Panc1 (cell line): ENCODE results near the gene EXOC5. TPM values are rescaled to one million over a fixed set of nuclear protein-coding genes. Genes with fewer than 3 reads are reported as not detected.

ENCODE experiments used
- ATAC-seq: fragments of 200-7000 bp; cut with Tn5 transposase; 2 replicates; pipeline ENCODE4 v1.9.1; 2020; ENCODE audit warnings: mild to moderate bottlenecking, moderate library complexity
- BruUV-seq: library from RNA; stranded (reverse); fragments of 400-500 nt; replicated peaks from 2 replicates; lab custom pipeline; 2021; lab: Mats Ljungman, UMichigan
- CTCF ChIA-PET: fragments of 300-600 bp; sonication (Branson Sonifier 250); formaldehyde crosslinking; loops from one replicate; lab custom pipeline; 2022; ENCODE audit warnings: antibody characterized with exemption; lab: Charles Lee
- POLR2A ChIA-PET: fragments of 300-600 bp; sonication (Branson Sonifier 250); formaldehyde crosslinking; loops from one replicate; lab custom pipeline; 2022; ENCODE audit warnings: antibody characterized with exemption; lab: Charles Lee
- DNase-seq: peaks from one replicate; pipeline ENCODE4 v3.0.0-alpha.2; 2010; ENCODE audit warnings: low read depth, low spot score
- H3K27ac ChIP-seq: 2 replicates; pipeline ENCODE4 v1.5.1; 2011; ENCODE audit warnings: mild to moderate bottlenecking, low read length, inconsistent platforms
- H3K27me3 ChIP-seq: fragments of 200-500 bp; sonication (Bioruptor generic); 2 replicates; pipeline ENCODE4 v1.6.0; 2014; ENCODE audit warnings: low read length, inconsistent platforms; ENCODE audit not compliant: control insufficient read depth, insufficient read depth
- H3K36me3 ChIP-seq: fragments of 200-500 bp; sonication (Bioruptor generic); 2 replicates; pipeline ENCODE4 v1.5.1; 2014; ENCODE audit warnings: inconsistent platforms, mild to moderate bottlenecking, low read length, moderate library complexity; ENCODE audit not compliant: control insufficient read depth, insufficient read depth
- H3K4me1 ChIP-seq: 2 replicates; pipeline ENCODE4 v1.5.1; 2011; ENCODE audit warnings: inconsistent platforms, mild to moderate bottlenecking, low read length, moderate library complexity; ENCODE audit not compliant: control insufficient read depth, insufficient read depth
- H3K4me3 ChIP-seq, 2 experiments: 2 replicates each; pipeline ENCODE4 v1.5.1; 2011 to 2012; ENCODE audit warnings: low read depth in 2 of 2, low read length in 2 of 2, mild to moderate bottlenecking in 2 of 2, inconsistent platforms in 1 of 2, moderate library complexity in 1 of 2
- H3K9me3 ChIP-seq: fragments of 200-500 bp; sonication (Bioruptor generic); 2 replicates; pipeline ENCODE4 v1.5.1; 2014; ENCODE audit warnings: low read depth, mild to moderate bottlenecking, inconsistent platforms, low read length, moderate library complexity; ENCODE audit not compliant: control insufficient read depth, insufficient read depth
- POLR2AphosphoS5 ChIP-seq: IDR thresholded peaks from 2 replicates; pipeline ENCODE4 v1.6.1; 2012; ENCODE audit warnings: mild to moderate bottlenecking, low read depth, low read length, moderate library complexity
- SIN3A ChIP-seq: IDR thresholded peaks from 2 replicates; pipeline ENCODE4 v1.6.1; 2012; ENCODE audit warnings: low read depth, mild to moderate bottlenecking, low read length, moderate library complexity, borderline replicate concordance; ENCODE audit not compliant: insufficient read depth
- TCF7L2 ChIP-seq: IDR thresholded peaks from 2 replicates; pipeline ENCODE4 v1.6.1; 2011; ENCODE audit warnings: mild to moderate bottlenecking, low read depth, low read length, inconsistent platforms
- in situ Hi-C: cut with HindIII; loops from 2 replicates; pipeline ENCODE4 v1.10.0; 2016; ENCODE audit warnings: low sequenced_read_pairs, low pct_unique_long_range_greater_than_20kb
- intact Hi-C: fragments of 100-400 bp; cut with micrococcal nuclease; formaldehyde crosslinking; loops from one replicate; pipeline ENCODE4 v1.10.0; 2022; ENCODE audit not compliant: unreplicated experiment
- total RNA-seq: library from RNA; stranded (reverse); gene quantifications from one replicate; pipeline ENCODE4 v1.2.1, GENCODE V29; 2021; ENCODE audit not compliant: unreplicated experiment
- TF ChIP-seq, protein P1 (sequence below): fragments of 450-650 bp; IDR thresholded peaks from 2 replicates; pipeline ENCODE4 v1.5.1; 2017; ENCODE audit warnings: mild to moderate bottlenecking
- TF ChIP-seq, protein P2 (sequence below), 2 experiments: IDR thresholded peaks; 2 replicates each; pipeline ENCODE4 v1.6.1; 2011 to 2012; ENCODE audit warnings: low read depth in 2 of 2, control low read depth in 1 of 2, low read length in 1 of 2, mild to moderate bottlenecking in 1 of 2, moderate library complexity in 1 of 2; ENCODE audit not compliant: insufficient read depth in 1 of 2

EXOC5 gene
- total RNA-seq, 1 experiment from 2014 or later, result 57.6 TPM

DNA sequence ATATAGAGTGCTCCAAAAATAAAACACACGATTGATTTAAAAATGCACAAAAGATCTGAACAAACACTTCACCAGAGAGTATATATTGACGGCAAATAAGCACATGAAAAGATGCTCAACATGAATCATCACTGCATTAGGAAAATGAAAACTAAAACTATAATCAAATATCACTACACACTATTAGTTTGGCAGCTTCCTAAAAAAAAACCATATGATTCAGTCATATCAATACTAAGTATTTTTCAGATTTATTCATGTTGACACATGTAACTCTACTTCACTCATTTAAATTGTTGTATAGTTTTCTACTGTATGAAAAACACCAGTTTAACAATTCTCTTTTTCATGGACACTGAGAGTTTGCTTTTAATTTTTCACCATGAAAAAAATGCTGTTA, 41.6 kb downstream of the EXOC5 start:
- ChIA-PET POLR2A (no interaction called here), CTCF (no interaction called here)
- Histone ChIP-seq H3K27ac (no peak overlapping the region), H3K9me3 (no peaks in the 10 kb centered on the region), H3K4me3 (no peak overlapping the region), H3K4me1 (no peaks in the 10 kb centered on the region), H3K27me3 (no peaks in the 10 kb centered on the region), H3K36me3 (peaks cover 5% of the 10 kb centered on the region; the same call in 1 of the 2 replicates)
- ATAC-seq, result no peak
- in situ Hi-C loops, result no loop called here
- DNase-seq, result no peak
- intact Hi-C loops, result no loop called here
- no TSS peak for BruUV-seq
- TF ChIP-seq POLR2AphosphoS5 (no peak), TCF7L2 (no peak), SIN3A (no peak)
- TF ChIP-seq, protein P1, sequence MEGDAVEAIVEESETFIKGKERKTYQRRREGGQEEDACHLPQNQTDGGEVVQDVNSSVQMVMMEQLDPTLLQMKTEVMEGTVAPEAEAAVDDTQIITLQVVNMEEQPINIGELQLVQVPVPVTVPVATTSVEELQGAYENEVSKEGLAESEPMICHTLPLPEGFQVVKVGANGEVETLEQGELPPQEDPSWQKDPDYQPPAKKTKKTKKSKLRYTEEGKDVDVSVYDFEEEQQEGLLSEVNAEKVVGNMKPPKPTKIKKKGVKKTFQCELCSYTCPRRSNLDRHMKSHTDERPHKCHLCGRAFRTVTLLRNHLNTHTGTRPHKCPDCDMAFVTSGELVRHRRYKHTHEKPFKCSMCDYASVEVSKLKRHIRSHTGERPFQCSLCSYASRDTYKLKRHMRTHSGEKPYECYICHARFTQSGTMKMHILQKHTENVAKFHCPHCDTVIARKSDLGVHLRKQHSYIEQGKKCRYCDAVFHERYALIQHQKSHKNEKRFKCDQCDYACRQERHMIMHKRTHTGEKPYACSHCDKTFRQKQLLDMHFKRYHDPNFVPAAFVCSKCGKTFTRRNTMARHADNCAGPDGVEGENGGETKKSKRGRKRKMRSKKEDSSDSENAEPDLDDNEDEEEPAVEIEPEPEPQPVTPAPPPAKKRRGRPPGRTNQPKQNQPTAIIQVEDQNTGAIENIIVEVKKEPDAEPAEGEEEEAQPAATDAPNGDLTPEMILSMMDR, result no peak
- TF ChIP-seq, protein P2, sequence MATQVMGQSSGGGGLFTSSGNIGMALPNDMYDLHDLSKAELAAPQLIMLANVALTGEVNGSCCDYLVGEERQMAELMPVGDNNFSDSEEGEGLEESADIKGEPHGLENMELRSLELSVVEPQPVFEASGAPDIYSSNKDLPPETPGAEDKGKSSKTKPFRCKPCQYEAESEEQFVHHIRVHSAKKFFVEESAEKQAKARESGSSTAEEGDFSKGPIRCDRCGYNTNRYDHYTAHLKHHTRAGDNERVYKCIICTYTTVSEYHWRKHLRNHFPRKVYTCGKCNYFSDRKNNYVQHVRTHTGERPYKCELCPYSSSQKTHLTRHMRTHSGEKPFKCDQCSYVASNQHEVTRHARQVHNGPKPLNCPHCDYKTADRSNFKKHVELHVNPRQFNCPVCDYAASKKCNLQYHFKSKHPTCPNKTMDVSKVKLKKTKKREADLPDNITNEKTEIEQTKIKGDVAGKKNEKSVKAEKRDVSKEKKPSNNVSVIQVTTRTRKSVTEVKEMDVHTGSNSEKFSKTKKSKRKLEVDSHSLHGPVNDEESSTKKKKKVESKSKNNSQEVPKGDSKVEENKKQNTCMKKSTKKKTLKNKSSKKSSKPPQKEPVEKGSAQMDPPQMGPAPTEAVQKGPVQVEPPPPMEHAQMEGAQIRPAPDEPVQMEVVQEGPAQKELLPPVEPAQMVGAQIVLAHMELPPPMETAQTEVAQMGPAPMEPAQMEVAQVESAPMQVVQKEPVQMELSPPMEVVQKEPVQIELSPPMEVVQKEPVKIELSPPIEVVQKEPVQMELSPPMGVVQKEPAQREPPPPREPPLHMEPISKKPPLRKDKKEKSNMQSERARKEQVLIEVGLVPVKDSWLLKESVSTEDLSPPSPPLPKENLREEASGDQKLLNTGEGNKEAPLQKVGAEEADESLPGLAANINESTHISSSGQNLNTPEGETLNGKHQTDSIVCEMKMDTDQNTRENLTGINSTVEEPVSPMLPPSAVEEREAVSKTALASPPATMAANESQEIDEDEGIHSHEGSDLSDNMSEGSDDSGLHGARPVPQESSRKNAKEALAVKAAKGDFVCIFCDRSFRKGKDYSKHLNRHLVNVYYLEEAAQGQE (IDR thresholded peaks at IDR 0.05; ENCODE audit: insufficient read depth in 1 of 2, low read depth in 2 of 2, low read length in 1 of 2), result no peak

DNA sequence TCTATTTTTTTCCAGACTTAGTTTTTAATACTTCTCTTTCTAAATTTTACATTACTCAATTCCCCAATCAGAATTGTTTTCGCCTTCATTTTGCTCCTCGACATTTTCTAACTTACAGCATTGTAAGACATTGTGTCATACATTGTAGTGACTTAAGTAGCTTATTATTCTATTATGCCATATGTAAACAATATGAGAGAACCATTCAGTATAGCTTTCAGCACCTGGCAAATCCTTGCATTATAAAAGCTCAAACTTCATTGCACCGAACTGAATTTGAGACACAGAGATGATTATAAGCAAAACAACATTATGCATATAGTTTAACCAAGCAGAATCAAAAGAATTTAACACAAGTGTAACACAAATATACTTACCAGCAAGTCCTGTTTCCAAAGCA, 46.8 kb downstream of the EXOC5 start:
- Histone ChIP-seq H3K27ac (no peak overlapping the region), H3K27me3 (no peaks in the 10 kb centered on the region), H3K9me3 (no peaks in the 10 kb centered on the region), H3K36me3 (peaks cover 7% of the 10 kb centered on the region; the same call in 1 of the 2 replicates), H3K4me3 (no peak overlapping the region), H3K4me1 (no peaks in the 10 kb centered on the region)
- BruUV-seq, result no TSS peak
- in situ Hi-C loops (no loop called here), intact Hi-C loops (no loop called here)
- ChIA-PET POLR2A (no interaction called here), CTCF (no interaction called here)
- ATAC-seq, result no peak
- DNase-seq, result no peak
- no peak for TF ChIP-seq SIN3A
- TF ChIP-seq, protein P2 (IDR thresholded peaks at IDR 0.05; ENCODE audit: insufficient read depth in 1 of 2, low read depth in 2 of 2, low read length in 1 of 2), result no peak
- no peak for TF ChIP-seq TCF7L2
- TF ChIP-seq, protein P1, result no peak
- no peak for TF ChIP-seq POLR2AphosphoS5
